HG03571 (cell line): Measurements from ENCODE around the gene TNF.
A peak's percentile ranks its signal among the peaks of the same experiment; 100 is the strongest.
"Not testable (repeated sequence)": the region's sequence is repeated elsewhere in the genome, so short reads cannot be mapped to it uniquely, and the experiment has no call there.

Experiments
- ATAC-seq: cut with Tn5 transposase; IDR thresholded peaks from one replicate; pipeline ENCODE4 v1.9.1; 2021; ENCODE audit not compliant: unreplicated experiment

TNF gene

GRCh38 chr6:31587791-31588777 lies 12.7 kb downstream of the TNF start:
- no peak for ATAC-seq

GRCh38 chr6:31588871-31589650 lies 13.7 kb downstream of the TNF start:
- no peak for ATAC-seq

- ATAC-seq, result not testable (repeated sequence)
Measured at GRCh38 chr6:31590691-31591090, 15.3 kb downstream of the TNF start.

GRCh38 chr6:31592396-31592771 lies 17.0 kb downstream of the TNF start:
- ATAC-seq, result no peak

GRCh38 chr6:31597006-31597405 lies 21.6 kb downstream of the TNF start:
- no peak for ATAC-seq

- ATAC-seq, result no peak
Measured at GRCh38 chr6:31607317-31607716, 32.0 kb downstream of the TNF start.

GRCh38 chr6:31609519-31610406 lies 34.4 kb downstream of the TNF start:
- ATAC-seq, result no peak

GRCh38 chr6:31610968-31611367 lies 35.6 kb downstream of the TNF start:
- ATAC-seq, result no peak

- ATAC-seq, result no peak
Measured at GRCh38 chr6:31614075-31614619, 38.8 kb downstream of the TNF start.

- ATAC-seq, result no peak
Measured at GRCh38 chr6:31614684-31615578, 39.6 kb downstream of the TNF start, which contains the start of gene AIF1. Gene AIF1 (plus strand): TSS chr6:31615234. CDS start chr6:31615330, 96 bp downstream.

- ATAC-seq, result no peak
Measured at GRCh38 chr6:31615748-31616147, 40.4 kb downstream of the TNF start.

GRCh38 chr6:31617010-31617409 lies 41.6 kb downstream of the TNF start:
- ATAC-seq, result no peak

- ATAC-seq, result peak; percentile 72
Measured at GRCh38 chr6:31619805-31620585, 44.6 kb downstream of the TNF start.

- ATAC-seq, result peak; percentile 41
Measured at GRCh38 chr6:31620586-31621319, 45.4 kb downstream of the TNF start, which contains the start of gene PRRC2A. Gene PRRC2A (plus strand): TSS chr6:31620715. CDS start chr6:31622790, 2,075 bp downstream.

- ATAC-seq, result no peak
Measured at GRCh38 chr6:31621320-31621939, 46.1 kb downstream of the TNF start.

- ATAC-seq, result no peak
Measured at GRCh38 chr6:31621991-31622390, 46.6 kb downstream of the TNF start.

- ATAC-seq, result no peak
Measured at GRCh38 chr6:31622684-31623091, 47.3 kb downstream of the TNF start.
